Mesendoderm (in vitro differentiated cells): ENCODE results near the gene SLC25A23.
A peak's percentile ranks its signal among the peaks of the same experiment; 100 is the strongest.

Experiments used
- DNase-seq: peaks from one replicate; pipeline ENCODE4 v3.0.0; 2013
- H2AK5ac ChIP-seq: 2 replicates; pipeline ENCODE4 v1.6.1; 2013; ENCODE audit warnings: low read length, inconsistent platforms
- H2BK120ac ChIP-seq: 2 replicates; pipeline ENCODE4 v1.6.1; 2013; ENCODE audit warnings: low read depth, mild to moderate bottlenecking, low read length, moderate library complexity, mixed read lengths
- H2BK15ac ChIP-seq: replicated peaks from 2 replicates; pipeline ENCODE4 v1.6.1; 2013; ENCODE audit warnings: low read depth, mild to moderate bottlenecking, moderate library complexity
- H2BK5ac ChIP-seq: 2 replicates; pipeline ENCODE4 v1.6.1; 2013; ENCODE audit warnings: low read length, inconsistent platforms
- H3K18ac ChIP-seq: 2 replicates; pipeline ENCODE4 v1.6.1; 2013; ENCODE audit warnings: mild to moderate bottlenecking, low read length, mixed read lengths
- H3K23ac ChIP-seq: one replicate; pipeline ENCODE4 v1.6.1; 2013; ENCODE audit warnings: low read length
- H3K27ac ChIP-seq: 2 replicates; pipeline ENCODE4 v1.5.1; 2013; ENCODE audit warnings: low read depth, mild to moderate bottlenecking, inconsistent platforms, low read length, moderate library complexity
- H3K27me3 ChIP-seq: 2 replicates; pipeline ENCODE4 v1.6.1; 2013; ENCODE audit warnings: low read length, control low read depth, mild to moderate bottlenecking, inconsistent platforms; ENCODE audit not compliant: insufficient read depth, poor library complexity
- H3K36me3 ChIP-seq: 2 replicates; pipeline ENCODE4 v1.6.1; 2013; ENCODE audit warnings: low read length, inconsistent platforms; ENCODE audit not compliant: control insufficient read depth, insufficient read depth
- H3K4ac ChIP-seq: one replicate; pipeline ENCODE4 v1.6.1; 2013; ENCODE audit warnings: low read depth, mild to moderate bottlenecking, low read length, moderate library complexity
- H3K4me1 ChIP-seq: 2 replicates; pipeline ENCODE4 v1.6.1; 2013; ENCODE audit warnings: low read depth, low read length, inconsistent platforms; ENCODE audit not compliant: control insufficient read depth
- H3K4me2 ChIP-seq: 2 replicates; pipeline ENCODE4 v1.6.1; 2013; ENCODE audit warnings: low read length
- H3K4me3 ChIP-seq: 2 replicates; pipeline ENCODE4 v1.5.1; 2013; ENCODE audit warnings: mild to moderate bottlenecking, low read length
- H3K56ac ChIP-seq: one replicate; pipeline ENCODE4 v1.6.1; 2013; ENCODE audit warnings: low read length
- H3K79me1 ChIP-seq: 2 replicates; pipeline ENCODE4 v1.6.1; 2013; ENCODE audit warnings: low read length, inconsistent platforms
- H3K79me2 ChIP-seq: 2 replicates; pipeline ENCODE4 v1.6.1; 2013; ENCODE audit warnings: mild to moderate bottlenecking, low read length; ENCODE audit not compliant: control insufficient read depth, insufficient read depth
- H3K9ac ChIP-seq: 2 replicates; pipeline ENCODE4 v1.6.1; 2013; ENCODE audit warnings: low read length, inconsistent platforms
- H4K5ac ChIP-seq: one replicate; pipeline ENCODE4 v1.6.1; 2013; ENCODE audit warnings: low read length
- H4K8ac ChIP-seq: one replicate; pipeline ENCODE4 v1.6.1; 2013; ENCODE audit warnings: low read depth, mild to moderate bottlenecking, control low read depth, low read length, moderate library complexity
- WGBS: extraction: QIAGEN DNeasy Blood & Tissue Kit; methylation state at CpG from one replicate; pipeline ENCODE4 v1.1.7; 2013; ENCODE audit warnings: low lambda C conversion rate, missing lambda C conversion rate; ENCODE audit not compliant: insufficient coverage; ENCODE audit errors: extremely low coverage; 5-methylcytosine and 5-hydroxymethylcytosine counted together

Gene SLC25A23

DNA sequence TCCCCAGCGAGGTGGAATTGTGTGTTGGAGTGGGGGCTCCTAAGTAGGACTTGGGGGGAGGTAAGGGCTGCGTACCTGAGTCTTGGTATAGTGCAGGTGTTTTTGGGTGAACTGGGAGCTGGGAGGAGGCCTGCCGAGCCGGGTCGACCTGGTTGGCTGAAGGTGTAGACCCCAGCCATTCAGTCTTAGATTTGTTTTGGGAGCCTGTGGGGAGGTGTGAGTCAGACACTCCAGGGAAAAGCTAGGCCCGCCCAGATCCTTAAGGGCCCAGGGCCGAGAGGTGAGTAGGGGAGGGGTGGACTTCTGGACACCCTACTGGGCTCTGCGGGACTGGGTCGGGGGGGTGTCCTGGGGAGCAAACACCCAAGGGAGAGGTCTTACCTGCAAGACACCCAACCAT is 5.4 kb upstream of the SLC25A23 start:
- H3K18ac ChIP-seq: no peak overlapping the region
- no peak overlapping the region for H2BK120ac ChIP-seq
- no peak for DNase-seq
- H3K36me3 ChIP-seq: no peaks in the 10 kb centered on the region
- no peak overlapping the region for H2BK5ac ChIP-seq
- no CpG with 5 or more reads among the region's 9 CpGs for WGBS
- H3K4me3 ChIP-seq: no peak overlapping the region
- H3K4me1 ChIP-seq: no peaks in the 10 kb centered on the region
- no peaks in the 10 kb centered on the region for H3K79me2 ChIP-seq
- H2AK5ac ChIP-seq: no peak overlapping the region
- H2BK15ac ChIP-seq: no peak overlapping the region
- no peak overlapping the region for H3K27ac ChIP-seq
- no peak overlapping the region for H4K5ac ChIP-seq
- H4K8ac ChIP-seq: no peak overlapping the region
- H3K23ac ChIP-seq: no peak overlapping the region
- peak overlapping the region; percentile 83 for H3K56ac ChIP-seq
- H3K9ac ChIP-seq: no peak overlapping the region
- peaks cover 2% of the 10 kb centered on the region for H3K79me1 ChIP-seq
- no peaks in the 10 kb centered on the region for H3K27me3 ChIP-seq
- H3K4ac ChIP-seq: no peak overlapping the region
- H3K4me2 ChIP-seq: peak overlapping the region; percentile 58

DNA sequence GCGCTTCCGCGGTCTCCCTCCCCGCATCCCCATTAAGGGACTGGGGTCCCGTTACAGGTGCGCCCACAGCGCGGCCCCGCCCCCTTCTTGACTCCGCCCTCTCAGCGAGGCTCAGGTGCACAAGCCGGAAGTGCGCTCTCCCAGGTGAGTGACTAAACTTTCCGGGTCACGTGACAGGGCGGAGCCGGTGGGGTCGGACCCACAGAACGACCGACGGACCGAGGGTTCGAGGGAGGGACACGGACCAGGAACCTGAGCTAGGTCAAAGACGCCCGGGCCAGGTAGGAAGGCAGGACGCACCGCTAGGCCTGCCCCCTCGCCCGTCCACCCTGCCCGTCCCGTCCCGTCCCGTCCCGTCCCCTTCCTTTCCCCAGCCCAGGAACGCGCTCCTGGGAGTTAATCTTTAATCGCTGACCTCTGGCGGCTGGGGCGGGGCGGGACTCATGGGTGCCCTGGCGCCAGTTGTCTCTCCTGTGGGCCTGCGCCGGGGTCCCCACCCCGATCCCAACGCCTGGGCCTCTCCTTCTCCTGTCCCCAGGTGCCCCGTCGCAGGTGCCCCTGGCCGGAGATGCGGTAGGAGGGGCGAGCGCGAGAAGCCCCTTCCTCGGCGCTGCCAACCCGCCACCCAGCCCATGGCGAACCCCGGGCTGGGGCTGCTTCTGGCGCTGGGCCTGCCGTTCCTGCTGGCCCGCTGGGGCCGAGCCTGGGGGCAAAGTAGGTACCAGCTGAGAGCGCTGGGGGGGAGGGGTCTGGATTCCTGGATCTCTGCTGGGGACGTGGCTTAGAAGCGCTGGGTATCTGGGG is 4.7 kb upstream of the SLC25A23 start, which contains the start of gene CRB3:
Gene CRB3, plus strand, starts transcription at position 202 of the 804 bp plus-strand sequence. Its CDS starts 431 bp downstream, at position 633.
- Histone ChIP-seq H4K5ac (no peak within 1 kb of the TSS), H2BK15ac (no peak within 1 kb of the TSS), H3K9ac (peak within 1 kb of the TSS; percentile 65), H2BK5ac (no peak within 1 kb of the TSS), H3K4ac (no peak within 1 kb of the TSS), H3K56ac (peak within 1 kb of the TSS; percentile 83), H3K4me2 (peak within 1 kb of the TSS; percentile 58), H3K23ac (no peak within 1 kb of the TSS), H3K36me3 (no peaks in the 10 kb centered on the region), H3K79me2 (no peaks in the 10 kb centered on the region), H4K8ac (no peak within 1 kb of the TSS), H3K27ac (no peak within 1 kb of the TSS), H3K27me3 (no peaks in the 10 kb centered on the region), H3K79me1 (peaks cover 2% of the 10 kb centered on the region), H3K18ac (no peak within 1 kb of the TSS), H2AK5ac (no peak within 1 kb of the TSS), H3K4me1 (no peaks in the 10 kb centered on the region), H2BK120ac (no peak within 1 kb of the TSS), H3K4me3 (peak within 1 kb of the TSS; percentile 44)
- no CpG with 5 or more reads among the region's 65 CpGs for WGBS
- peak; percentile 81 for DNase-seq

DNA sequence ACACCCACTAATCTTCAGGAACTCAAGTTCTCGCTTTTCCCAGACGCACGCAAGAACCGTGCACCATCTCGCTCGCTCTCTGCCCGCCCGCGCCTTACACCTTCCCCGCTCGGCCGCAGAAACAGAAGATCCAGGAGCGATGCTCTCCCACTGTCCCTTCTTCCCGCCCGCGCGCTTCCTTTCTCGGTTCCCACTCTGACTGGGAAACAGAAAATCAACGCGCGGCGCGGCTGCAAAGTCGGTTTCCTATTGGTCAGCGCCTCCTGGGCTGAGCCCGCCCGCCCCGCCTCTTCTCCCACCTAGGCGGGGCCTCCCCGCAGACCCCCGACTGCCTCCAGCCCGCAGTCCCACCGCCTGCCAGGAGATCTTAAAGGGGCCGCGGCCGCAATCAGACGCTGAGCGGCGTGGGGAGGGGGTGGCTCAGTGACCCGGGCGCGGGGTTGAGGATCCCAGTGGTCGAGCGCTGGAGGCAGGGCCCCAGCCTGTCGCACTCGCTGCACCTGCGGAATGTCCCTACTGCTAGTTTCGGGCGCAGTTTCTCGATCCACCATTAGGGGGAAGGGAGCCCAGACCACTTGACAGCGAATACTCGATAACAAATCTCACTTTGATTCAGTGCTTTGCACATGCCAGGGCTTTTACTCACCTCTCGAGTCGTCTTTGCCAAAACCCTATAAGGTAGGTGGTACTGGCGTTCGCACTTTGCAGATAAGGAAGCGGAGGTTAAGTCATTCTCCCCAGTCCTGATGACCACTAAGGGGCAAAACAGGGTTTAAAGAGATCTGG is 700 bp upstream of the SLC25A23 start:
- H3K23ac ChIP-seq: no peak overlapping the region
- H2BK5ac ChIP-seq: no peak overlapping the region
- H3K9ac ChIP-seq: peak overlapping the region; percentile 59
- no peak overlapping the region for H2BK15ac ChIP-seq
- H3K56ac ChIP-seq: peak overlapping the region; percentile 87
- H3K27me3 ChIP-seq: no peaks in the 10 kb centered on the region
- H3K4ac ChIP-seq: no peak overlapping the region
- no CpG with 5 or more reads among the region's 57 CpGs for WGBS
- peak; percentile 99 for DNase-seq
- no peak overlapping the region for H2AK5ac ChIP-seq
- no peak overlapping the region for H4K5ac ChIP-seq
- peaks cover under 1% of the 10 kb centered on the region for H3K79me1 ChIP-seq
- H3K4me1 ChIP-seq: no peaks in the 10 kb centered on the region
- no peak overlapping the region for H3K18ac ChIP-seq
- peak overlapping the region; percentile 81 for H3K4me2 ChIP-seq
- H2BK120ac ChIP-seq: no peak overlapping the region
- no peaks in the 10 kb centered on the region for H3K79me2 ChIP-seq
- H3K27ac ChIP-seq: no peak overlapping the region
- peak overlapping the region; percentile 60 for H3K4me3 ChIP-seq
- H4K8ac ChIP-seq: no peak overlapping the region
- H3K36me3 ChIP-seq: no peaks in the 10 kb centered on the region

DNA sequence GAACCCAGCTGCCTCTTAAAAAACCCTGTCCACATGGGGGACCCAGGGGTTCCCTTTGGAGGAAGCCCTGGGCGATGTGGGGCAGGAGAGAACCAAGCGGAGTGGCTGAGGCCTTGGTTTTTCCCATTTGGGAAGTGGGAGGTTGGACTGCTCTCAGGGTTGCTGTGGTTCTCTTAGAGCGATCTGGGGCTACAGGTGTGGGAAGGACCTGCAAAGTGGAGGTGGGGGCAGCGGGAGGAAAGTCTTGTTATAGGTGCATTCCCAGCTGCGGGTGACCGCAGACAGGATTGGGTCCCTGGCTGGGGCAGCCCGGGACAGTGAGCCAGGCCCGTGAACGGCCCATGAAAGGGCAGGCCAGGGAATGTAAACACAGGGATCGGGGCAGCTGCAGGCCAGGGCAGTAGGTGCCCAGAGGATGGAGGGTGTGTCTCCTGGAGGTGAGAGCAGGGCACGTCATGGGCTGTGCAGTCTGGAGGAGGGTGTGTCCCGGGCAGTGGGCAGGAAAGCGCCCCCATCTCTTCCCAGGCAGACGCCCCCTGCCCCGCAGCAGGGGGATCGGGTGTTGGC is 814 bp downstream of the SLC25A23 start:
- Histone ChIP-seq H3K79me2 (no peaks in the 10 kb centered on the region), H2BK15ac (no peak overlapping the region), H3K79me1 (no peaks in the 10 kb centered on the region), H3K23ac (peak overlapping the region; percentile 48), H3K18ac (no peak overlapping the region), H2BK5ac (no peak overlapping the region), H3K27ac (no peak overlapping the region), H3K56ac (peak overlapping the region; percentile 87), H3K4me2 (peak overlapping the region; percentile 83), H4K8ac (no peak overlapping the region), H3K27me3 (no peaks in the 10 kb centered on the region), H3K4me3 (peak overlapping the region; percentile 40), H3K9ac (peak overlapping the region; percentile 68), H3K4ac (no peak overlapping the region), H3K4me1 (no peaks in the 10 kb centered on the region), H3K36me3 (no peaks in the 10 kb centered on the region), H4K5ac (no peak overlapping the region), H2BK120ac (no peak overlapping the region), H2AK5ac (no peak overlapping the region)
- WGBS: no CpG with 5 or more reads among the region's 16 CpGs
- no peak for DNase-seq

DNA sequence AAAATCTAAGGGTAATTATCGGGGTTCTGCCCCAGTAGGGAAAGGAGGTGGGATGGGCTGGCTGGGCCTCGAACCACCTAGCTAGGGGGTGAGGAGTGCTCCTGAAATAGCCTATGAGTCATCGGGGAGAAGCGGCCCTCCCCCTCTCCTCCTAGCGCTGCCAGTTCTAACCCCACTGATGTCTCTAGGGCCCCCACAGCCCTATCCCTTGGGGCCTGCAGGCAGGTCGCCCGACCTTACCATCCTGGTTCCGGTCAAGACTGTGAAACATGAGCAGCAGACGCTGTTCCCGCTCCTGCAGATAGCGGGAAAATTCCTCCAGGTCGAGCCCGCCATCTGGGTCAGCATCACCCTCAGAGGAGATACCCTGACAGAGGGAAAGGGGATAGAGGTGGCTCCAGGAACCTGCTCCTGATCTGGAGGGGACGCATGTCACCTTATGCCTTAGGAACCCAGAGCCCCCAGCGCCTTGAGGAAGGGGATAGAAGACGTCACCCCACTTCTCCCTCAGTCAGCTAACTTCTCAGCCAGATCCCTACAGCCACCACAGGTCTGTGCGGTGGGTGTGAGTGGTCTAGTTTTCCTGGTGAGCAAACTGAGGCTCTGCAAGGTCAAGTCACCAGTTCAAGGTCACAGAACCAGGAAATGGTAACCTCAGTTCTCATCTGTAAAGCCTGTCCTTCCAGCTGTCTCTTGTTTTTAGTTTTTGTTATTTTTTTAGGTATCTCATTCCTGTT is 1.5 kb downstream of the SLC25A23 start:
- Histone ChIP-seq H3K4me1 (no peaks in the 10 kb centered on the region), H3K27ac (no peak overlapping the region), H3K4ac (no peak overlapping the region), H4K8ac (no peak overlapping the region), H2BK5ac (no peak overlapping the region), H3K23ac (no peak overlapping the region), H3K4me3 (no peak overlapping the region), H3K4me2 (no peak overlapping the region), H2BK120ac (no peak overlapping the region), H3K18ac (no peak overlapping the region), H3K36me3 (no peaks in the 10 kb centered on the region), H2BK15ac (no peak overlapping the region), H3K79me2 (no peaks in the 10 kb centered on the region), H3K9ac (no peak overlapping the region), H3K27me3 (no peaks in the 10 kb centered on the region), H3K79me1 (no peaks in the 10 kb centered on the region), H4K5ac (no peak overlapping the region), H3K56ac (peak overlapping the region; percentile 25), H2AK5ac (no peak overlapping the region)
- no peak for DNase-seq
- no CpG with 5 or more reads among the region's 17 CpGs for WGBS
